HG02678 (cell line): ENCODE data around the gene PEX11G.
"Not testable (repeated sequence)": the region's sequence is repeated elsewhere in the genome, so short reads cannot be mapped to it uniquely, and the experiment has no call there.

Source experiments
- ATAC-seq: cut with Tn5 transposase; IDR thresholded peaks from one replicate; pipeline ENCODE4 v1.9.1; 2021; ENCODE audit warnings: mild to moderate bottlenecking, moderate library complexity; ENCODE audit not compliant: unreplicated experiment

PEX11G gene

GRCh38 chr19:7441468-7442146 is 47.2 kb downstream of the PEX11G start:
- ATAC-seq: no peak

GRCh38 chr19:7440188-7440975 is 48.5 kb downstream of the PEX11G start:
- no peak for ATAC-seq

GRCh38 chr19:7435586-7435985 is 53.2 kb downstream of the PEX11G start:
- ATAC-seq: no peak

- ATAC-seq: no peak
Measured at GRCh38 chr19:7434391-7434790, 54.4 kb downstream of the PEX11G start.

GRCh38 chr19:7433456-7433855 is 55.4 kb downstream of the PEX11G start:
- not testable (repeated sequence) for ATAC-seq

GRCh38 chr19:7429638-7430282 is 59.1 kb downstream of the PEX11G start:
- ATAC-seq: no peak

- ATAC-seq: no peak
Measured at GRCh38 chr19:7428651-7429113, 60.2 kb downstream of the PEX11G start.

GRCh38 chr19:7427944-7428343 is 60.9 kb downstream of the PEX11G start:
- ATAC-seq: no peak

- no peak for ATAC-seq
Measured at GRCh38 chr19:7426986-7427385, 61.8 kb downstream of the PEX11G start.
